M059J (cell line): Measurements from ENCODE around the gene ESRRB. TPM values are rescaled to one million over a fixed set of nuclear protein-coding genes. Genes with fewer than 3 reads are reported as not detected.

Experiments
- DNase-seq: peaks from one replicate; pipeline ENCODE4 v3.0.0-alpha.2; 2012; ENCODE audit warnings: low read depth
- total RNA-seq: library from RNA; depleted of rRNA; stranded (reverse); fragments of >200 nt; shearing (Covaris generic); gene quantifications from 2 replicates; pipeline ENCODE4 v1.2.3, GENCODE V29; 2014

The ESRRB gene
- total RNA-seq, 1 experiment from 2014 or later: not detected

DNA sequence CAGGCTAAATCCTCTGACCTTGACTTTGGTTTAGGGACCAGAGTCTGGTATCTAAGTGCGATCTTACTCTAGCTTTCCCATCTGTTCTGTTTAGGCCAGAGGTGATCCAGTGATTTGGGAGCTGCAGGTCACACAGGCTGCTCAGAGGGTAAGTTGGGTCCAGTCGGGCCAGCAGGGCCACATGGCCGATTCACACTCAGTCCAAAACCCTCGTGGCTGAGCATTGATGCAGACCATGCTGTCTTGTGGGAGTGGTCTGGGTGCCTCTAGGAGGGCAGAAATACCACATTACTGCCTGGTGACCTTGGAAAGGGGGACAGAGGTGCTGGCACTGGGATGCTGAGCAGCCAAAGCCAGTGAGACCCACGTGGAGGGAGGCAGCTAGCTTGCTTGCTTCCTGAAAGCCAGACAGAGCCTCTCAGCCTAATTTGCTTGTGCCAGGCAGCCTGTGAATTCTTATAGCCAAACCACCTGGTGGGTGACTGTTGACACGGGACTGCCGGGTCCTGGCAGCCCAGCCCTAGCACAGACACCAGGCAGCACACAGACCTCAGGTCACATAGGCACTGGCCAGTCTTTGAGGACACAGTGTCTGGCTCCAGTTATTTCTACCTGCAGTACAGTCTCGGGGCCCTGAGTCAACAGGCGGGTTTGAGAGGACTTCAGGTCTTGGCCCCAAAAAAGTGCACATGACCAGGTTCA lies 31.7 kb downstream of the ESRRB start:
- DNase-seq: no peak

GRCh38 chr14:76408877-76409276 lies 32.9 kb downstream of the ESRRB start:
- DNase-seq: no peak

DNA sequence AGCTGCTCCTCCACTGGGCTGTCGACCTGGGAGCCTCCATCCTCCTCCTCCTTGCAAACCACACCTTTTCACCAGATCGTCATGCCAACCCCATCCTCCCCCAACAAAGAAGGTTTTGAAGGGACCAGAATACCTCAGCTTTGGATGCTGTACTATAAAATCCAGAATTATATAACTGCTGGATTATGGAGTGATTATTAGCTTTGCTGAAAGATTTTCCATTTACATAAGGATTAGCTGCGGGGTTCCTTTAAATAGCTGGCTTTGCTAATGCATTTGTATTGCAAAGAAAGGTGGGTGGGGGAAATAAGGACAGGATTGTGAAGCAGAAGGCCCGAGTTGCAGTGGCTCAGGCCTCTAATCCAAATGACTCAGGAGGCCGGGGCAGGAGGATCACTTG lies 36.6 kb downstream of the ESRRB start:
- DNase-seq: no peak

DNA sequence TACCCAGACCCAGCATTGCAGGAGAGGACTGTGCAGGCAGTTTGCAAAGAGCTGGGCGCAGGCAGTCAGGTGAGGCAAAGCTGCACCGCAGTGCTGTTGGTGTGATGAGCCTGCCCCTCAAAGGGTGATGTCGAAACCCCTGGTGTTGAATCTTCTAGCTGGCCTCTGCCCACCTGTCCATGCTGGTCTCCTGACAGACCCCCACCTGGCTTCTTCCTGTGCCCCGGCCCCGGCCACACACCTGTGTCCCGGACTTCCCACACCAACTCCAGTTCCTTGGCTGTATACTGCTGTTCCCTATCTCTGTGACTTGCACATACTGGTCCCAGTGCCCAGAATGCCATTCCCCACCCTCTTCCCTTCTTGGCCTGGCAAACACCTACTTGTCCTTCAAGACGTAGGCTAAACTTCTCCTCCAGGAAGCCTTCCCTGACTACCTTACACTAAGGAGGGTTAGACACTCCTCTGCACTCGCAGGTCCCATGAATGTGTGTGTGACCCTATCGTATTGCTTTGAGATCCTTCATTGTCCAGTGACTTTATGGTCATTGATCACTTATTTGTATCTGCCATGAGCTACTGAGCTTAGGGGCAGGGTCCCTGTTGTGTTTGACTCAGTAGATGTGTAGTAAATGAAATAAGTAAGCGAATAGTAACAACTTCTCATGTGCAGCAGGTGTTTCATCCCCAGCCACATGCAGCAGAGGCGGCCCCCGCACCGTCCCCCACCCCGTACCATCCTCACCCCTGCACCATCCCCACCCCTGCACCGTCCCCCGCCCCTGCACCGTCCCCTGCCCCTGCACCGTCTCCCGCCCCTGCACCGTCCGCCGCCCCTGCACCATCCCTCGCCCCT lies 37.4 kb downstream of the ESRRB start:
- DNase-seq: no peak

- DNase-seq: no peak
Observed at GRCh38 chr14:76413962-76414600, 38.1 kb downstream of the ESRRB start.

DNA sequence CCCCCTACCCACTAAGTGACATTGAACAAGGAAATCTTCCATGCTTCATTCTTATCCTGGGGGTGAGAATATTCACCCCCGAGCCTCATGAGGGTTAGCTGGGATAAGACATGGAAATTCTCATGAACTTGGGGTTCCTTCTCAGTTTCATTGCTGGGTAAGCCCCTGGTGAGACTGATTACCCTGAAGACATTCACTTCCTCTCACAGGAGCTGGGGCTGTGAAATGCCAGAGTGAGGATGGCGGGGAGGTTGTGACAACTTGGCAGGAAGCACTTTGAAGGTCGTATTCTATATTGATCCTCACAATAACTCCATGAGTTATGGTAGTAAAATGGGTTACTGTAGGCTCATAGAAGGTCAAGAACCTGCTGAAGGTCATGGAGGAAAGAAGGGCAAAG lies 43.5 kb downstream of the ESRRB start:
- DNase-seq: no peak

- no peak for DNase-seq
Observed at GRCh38 chr14:76420827-76421226, 44.9 kb downstream of the ESRRB start.

GRCh38 chr14:76421662-76422061 lies 45.7 kb downstream of the ESRRB start:
- no peak for DNase-seq

DNA sequence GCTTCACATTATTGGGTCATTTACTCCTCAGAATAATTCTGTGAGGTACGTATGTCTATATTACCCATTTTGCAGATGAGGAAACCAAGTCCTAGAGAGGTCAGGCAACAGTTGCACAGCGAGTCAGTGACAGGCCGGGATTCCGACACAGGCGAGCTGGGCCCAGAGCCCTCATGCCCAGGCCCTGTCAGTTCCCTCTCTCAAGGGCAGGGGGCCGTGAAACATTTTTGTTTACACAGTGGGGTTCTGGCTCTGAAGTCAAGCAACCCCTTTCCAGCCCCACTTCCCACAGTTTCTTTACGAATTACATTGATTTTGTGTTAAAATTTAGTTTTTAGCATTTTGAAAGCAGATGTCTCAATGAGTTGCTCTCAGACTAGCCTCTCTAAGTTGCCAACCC lies 46.7 kb downstream of the ESRRB start:
- DNase-seq: no peak

DNA sequence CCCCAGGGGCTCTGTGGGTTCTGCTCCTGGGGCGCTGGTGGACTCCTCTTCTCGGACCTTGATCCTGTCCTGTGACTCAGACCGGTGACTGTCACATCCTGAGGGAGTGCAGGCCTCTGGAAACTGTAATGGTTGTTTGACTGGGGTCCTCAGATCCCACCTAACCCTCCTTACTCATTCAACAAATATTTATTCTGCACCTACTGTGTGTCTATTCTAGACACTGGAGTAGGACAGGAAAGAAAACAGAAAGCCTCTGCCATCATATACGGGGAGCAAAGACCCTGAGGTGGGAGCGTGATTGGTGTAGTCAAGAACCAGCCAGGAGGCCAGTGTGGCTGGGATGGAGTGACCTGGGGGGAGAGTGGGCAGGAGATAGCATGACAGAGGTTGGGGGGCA lies 47.6 kb downstream of the ESRRB start:
- no peak for DNase-seq

DNA sequence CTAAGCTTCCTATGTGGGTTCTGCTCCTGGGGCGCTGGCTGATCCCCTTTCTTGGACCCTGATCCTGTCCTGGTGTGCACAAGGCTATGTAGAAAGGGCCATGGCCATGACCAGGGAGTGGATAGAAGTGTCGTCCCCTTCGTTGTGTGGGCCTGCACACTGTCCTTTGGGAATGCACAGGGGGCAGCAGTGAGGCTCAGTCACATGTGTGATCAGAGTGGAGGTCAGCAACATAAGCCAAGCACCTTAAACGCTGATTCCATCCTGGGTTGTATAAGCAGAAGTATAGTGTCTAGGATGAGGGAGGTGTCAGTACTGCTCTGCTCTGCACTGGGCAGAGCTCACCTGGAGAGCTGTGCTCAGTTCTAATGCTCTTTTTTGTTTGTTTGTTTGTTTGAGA lies 48.4 kb downstream of the ESRRB start:
- DNase-seq: no peak

DNA sequence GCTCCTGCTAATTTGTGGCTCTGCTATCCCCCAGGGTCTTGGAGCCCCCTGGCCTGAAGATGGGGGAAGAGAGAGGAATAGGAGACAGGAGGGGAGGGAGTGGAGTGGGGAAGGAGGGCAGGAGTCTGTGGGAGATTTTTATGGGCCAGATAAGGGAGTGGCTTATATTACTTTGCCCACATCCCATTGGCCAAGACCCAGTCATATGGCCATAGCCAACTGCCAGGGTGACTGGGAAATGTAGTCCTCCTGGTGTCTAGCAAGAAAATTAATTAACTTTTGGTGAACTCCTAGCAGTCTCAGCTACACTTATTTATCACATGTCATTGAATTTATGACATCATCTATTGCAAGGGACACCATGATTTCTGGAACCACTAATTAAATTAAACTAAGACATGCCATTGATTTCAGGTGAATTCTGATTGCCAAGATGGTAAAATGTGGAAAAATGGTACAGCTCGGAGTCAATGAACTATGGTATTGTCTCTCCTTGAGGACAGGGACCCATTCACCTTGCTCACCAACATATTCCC lies 50.3 kb downstream of the ESRRB start:
- no peak for DNase-seq

GRCh38 chr14:76428611-76429010 lies 52.7 kb downstream of the ESRRB start:
- DNase-seq: no peak

DNA sequence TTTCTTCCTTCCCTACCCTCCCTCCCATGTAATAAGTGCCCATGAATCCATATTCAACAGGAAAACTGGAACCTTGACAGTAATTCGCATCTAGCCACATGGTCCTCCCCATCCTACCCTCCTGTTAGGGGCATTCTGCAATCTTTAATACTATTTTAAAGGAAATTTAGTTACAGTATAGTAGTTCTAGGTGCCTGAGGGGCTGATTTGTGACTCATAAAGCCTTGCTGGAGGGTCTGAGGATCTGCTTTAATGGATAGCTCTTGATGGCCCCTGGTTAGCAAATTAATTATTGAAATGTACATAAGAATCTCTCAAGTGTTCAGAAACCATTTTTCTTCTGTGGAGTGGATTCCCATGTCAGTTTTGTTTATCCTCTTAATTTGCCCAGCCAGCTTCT lies 54.1 kb downstream of the ESRRB start:
- no peak for DNase-seq

GRCh38 chr14:76430475-76430980 lies 54.6 kb downstream of the ESRRB start:
- no peak for DNase-seq

DNA sequence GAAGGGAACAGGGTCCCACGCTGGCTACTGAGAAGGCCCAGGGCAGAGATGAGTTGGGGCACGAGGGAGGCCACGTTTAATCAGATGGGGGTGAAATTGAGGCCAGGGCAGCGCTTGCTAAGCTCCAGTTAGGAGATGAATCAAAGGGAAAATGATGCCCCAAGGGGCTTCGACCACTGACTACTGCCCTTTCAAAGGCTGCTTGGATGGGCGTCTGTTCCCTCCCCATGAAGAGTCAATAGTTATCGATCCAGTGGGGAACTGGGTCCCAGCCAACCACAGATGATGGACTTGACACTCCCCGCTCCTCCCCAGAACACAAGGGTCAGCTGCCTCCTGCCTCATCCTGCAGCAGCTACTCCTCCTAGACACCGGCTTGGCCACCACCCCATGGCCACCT lies 55.6 kb downstream of the ESRRB start:
- no peak for DNase-seq

DNA sequence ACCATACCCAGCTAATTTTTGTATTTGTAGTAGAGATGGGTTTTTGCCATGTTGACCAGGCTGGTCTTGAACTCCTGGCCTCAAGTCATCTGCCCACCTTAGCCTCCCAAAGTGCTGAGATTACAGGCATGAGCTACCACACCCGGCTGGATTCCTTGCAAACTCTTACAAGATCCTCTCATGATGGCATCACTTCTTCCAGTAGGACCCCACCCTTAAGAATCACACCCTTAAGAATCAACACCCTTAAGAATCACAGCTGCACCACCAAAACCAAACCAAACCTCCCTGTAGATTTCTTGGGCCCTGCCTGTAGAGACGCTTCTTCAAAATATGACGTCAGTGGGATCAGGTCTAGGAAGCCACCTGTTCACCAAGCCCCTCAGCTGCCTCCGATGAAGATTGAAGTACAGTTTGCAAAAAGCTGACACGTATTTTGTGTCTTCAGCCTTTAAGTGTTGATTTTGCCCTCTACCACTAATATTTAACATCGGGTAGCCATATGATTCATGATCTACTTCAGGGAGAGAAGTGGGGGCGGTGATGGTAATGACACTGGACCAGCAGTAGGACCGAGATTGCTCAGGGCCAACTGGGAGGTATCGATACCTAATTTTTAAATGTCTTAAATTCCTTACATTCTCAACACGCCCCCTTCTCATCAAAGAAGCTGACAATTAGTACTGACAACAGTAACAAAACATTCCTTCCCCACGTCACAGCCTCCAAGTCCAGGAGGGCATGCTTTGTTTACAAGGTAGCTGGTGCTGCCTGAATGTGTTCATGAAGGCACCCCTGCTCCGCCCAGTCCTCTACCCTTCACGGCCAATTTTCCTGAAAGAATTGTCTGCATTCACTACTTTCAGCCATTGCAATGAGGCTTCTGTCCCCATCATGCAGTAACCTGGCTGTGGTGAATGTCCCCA lies 57.2 kb downstream of the ESRRB start:
- DNase-seq: no peak

DNA sequence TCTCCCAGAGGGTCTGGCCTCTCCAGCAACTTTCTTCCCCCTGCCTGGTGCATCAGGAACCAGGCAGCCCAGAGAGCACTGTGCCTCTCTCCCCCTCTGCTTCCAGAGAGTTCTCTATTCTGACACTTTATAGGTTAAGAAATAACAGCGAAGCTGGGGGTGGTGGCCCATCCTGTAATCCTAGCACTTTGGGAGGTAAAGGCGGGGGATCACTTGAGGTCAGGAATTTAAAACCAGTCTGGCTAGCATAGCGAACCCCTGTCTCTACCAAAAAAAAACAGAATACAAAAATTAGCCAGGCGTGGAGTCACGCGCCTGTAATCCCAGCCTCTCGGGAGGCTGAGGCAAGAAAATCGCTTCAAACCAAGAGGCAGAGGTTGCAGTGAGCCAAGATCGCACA lies 58.3 kb downstream of the ESRRB start:
- no peak for DNase-seq

DNA sequence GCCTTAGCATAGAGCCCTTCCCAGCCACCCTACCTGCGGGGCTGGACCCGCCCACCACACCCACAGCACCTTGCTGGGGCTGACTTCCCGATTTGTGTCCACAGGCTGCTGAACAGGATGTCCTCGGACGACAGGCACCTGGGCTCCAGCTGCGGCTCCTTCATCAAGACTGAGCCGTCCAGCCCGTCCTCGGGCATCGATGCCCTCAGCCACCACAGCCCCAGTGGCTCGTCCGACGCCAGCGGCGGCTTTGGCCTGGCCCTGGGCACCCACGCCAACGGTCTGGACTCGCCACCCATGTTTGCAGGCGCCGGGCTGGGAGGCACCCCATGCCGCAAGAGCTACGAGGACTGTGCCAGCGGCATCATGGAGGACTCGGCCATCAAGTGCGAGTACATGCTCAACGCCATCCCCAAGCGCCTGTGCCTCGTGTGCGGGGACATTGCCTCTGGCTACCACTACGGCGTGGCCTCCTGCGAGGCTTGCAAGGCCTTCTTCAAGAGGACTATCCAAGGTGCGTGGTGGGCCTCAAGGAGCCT lies 63.4 kb downstream of the ESRRB start:
- no peak for DNase-seq

DNA sequence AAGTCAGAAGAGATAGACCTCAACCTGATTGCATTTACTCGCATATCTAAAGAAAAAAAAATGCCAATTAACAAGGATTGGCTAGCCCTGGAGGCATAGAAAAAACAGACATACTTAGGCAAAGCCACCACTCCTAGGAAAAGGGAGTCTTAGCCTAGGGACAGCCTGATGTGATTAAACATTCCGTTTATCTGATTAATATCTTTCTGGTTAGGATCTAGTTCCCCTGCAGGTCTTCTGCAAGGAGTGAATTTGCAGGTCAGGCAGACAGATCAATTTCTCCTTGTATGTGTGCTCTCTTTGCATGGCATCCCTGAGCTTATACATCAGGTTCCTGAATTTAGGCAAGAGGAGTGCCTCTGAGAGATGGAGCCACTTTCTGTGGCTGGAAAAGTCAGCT lies 70.5 kb downstream of the ESRRB start:
- no peak for DNase-seq

DNA sequence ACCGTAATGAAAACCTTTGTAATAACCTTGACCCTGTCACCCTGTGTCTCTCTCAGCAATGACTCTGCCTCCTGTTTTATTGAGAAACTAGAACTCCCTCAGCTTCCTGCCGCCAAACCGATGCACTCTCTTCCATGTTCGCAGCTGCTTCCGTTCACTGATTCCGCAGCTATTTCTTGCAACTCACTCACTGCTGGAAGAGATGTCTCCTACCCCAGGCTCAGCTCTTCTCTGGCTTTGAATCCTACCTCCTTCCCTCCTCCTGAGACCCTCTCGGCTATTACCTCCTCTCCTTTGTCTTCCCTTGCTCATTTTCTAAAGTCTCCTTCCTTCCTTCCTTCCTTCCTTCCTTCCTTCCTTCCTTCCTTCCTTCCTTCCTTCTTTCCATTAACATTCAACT lies 71.0 kb downstream of the ESRRB start:
- no peak for DNase-seq
